ENCODE data around the gene WDR12. TPM values are rescaled to one million over a fixed set of nuclear protein-coding genes. Genes with fewer than 3 reads are reported as not detected.
A peak's percentile ranks its signal among the peaks of the same experiment; 100 is the strongest.

The WDR12 gene
- total and polyA plus RNA-seq, 2 of the 13 experiments (the other 11 are each of a cell fraction or from before 2014, with no cell fraction given), result 94.4 to 216 TPM

GRCh38 chr2:202831242-202832220 lies 79.9 kb downstream of the WDR12 start:
- peaks cover 15% of the 10 kb centered on the region for H3K4me1 ChIP-seq (ENCODE audit: insufficient read depth, low read length)
- CTCF ChIA-PET (ENCODE audit: low intra/inter-chr PET ratio, low total read pairs), result interaction anchor here (1.0 to 2.0 kb wide), 4 partner anchors 39 to 291 kb away, joined by 3 to 12 read pairs (median 5); partner anchors contain the start of genes CARF, ICA1L and WDR12
- DNase-seq (ENCODE audit: low spot score) (peak; percentile 79), FAIRE-seq (peak; percentile 84), ATAC-seq (peak; percentile 99)
- no TSS peak for BruUV-seq (replicated peaks)
- H3K9me3 ChIP-seq (ENCODE audit: low read length), result no peaks in the 10 kb centered on the region
- H3K4me3 ChIP-seq (replicated peaks in 1 of 3; ENCODE audit: insufficient read depth in 1 of 3, low read depth in 2 of 3, low read length in 3 of 3), result no peak overlapping the region
- POLR2A ChIA-PET, result no interaction called here
- H4K20me1 ChIP-seq (ENCODE audit: insufficient read depth, low read length), result no peaks in the 10 kb centered on the region
- no peaks in the 10 kb centered on the region for H3K79me2 ChIP-seq (ENCODE audit: insufficient read depth, low read length)
- no peak overlapping the region for H2AFZ ChIP-seq (ENCODE audit: low read length)
- H3K27ac ChIP-seq (ENCODE audit: extremely low read length, insufficient read depth, low read length), result no peak overlapping the region
- no peak overlapping the region for H3K9ac ChIP-seq (ENCODE audit: insufficient read depth, low read depth, low read length)
- WGBS (ENCODE audit: low lambda C conversion rate), result 7% methylated on average over 6 of the region's 6 CpGs
- intact Hi-C loops (cut with micrococcal nuclease; ENCODE audit: unreplicated experiment), result loop anchor here (1.0 to 10.0 kb wide), 8 partner anchors 40 to 1073 kb away; partner anchors contain the start of gene ICA1L
- no peaks in the 10 kb centered on the region for H3K27me3 ChIP-seq (ENCODE audit: control insufficient read depth in 1 of 2, insufficient read depth in 2 of 2, low read length in 2 of 2)
- H3K4me2 ChIP-seq (ENCODE audit: low read depth, low read length), result peak overlapping the region; percentile 44
- in situ Hi-C loops (cut with HindIII; ENCODE audit: extremely low pct_ligation_motif_present, low pct_unique_long_range_greater_than_20kb), result loop anchor here (25.0 kb wide), 2 partner anchors 981 to 1081 kb away; no protein-coding TSS in a partner anchor
- H3K36me3 ChIP-seq (replicated peaks in 1 of 2; ENCODE audit: control insufficient read depth in 1 of 2, insufficient read depth in 2 of 2, low read length in 2 of 2), result no peaks in the 10 kb centered on the region
- TF ChIP-seq MEF2D (CRISPR knock-in tag; IDR thresholded peaks at IDR 0.05) (0 out of 2 replicates have a peak, but pooled peaks have one; percentile 16), TEF (CRISPR knock-in tag; IDR thresholded peaks at IDR 0.05) (no peak), SRF (IDR thresholded peaks at IDR 0.05; ENCODE audit: low read depth, low read length) (peak; percentile 60; the same call in 1 of the 2 replicates), KDM3A (CRISPR knock-in tag; IDR thresholded peaks at IDR 0.05; ENCODE audit: low read depth) (0 out of 2 replicates have a peak, but pooled peaks have one; percentile 42), KMT2A (CRISPR knock-in tag; IDR thresholded peaks at IDR 0.05) (0 out of 2 replicates have a peak, but pooled peaks have one; percentile 56), KLF16 (CRISPR knock-in tag; IDR thresholded peaks at IDR 0.05) (0 out of 4 replicates have a peak, but pooled peaks of 1 of the 2 experiments have one; percentile 40), ZNF878 (CRISPR knock-in tag; IDR thresholded peaks at IDR 0.05) (peak; percentile 59; the same call in 1 of the 2 replicates), SAP130 (CRISPR knock-in tag; IDR thresholded peaks at IDR 0.05; ENCODE audit: low read depth) (peak; percentile 34; the same call in 1 of the 2 replicates), STAG1 (CRISPR knock-in tag; IDR thresholded peaks at IDR 0.05) (peak; percentile 98), CBFB (CRISPR knock-in tag; IDR thresholded peaks at IDR 0.05) (peak; percentile 74; the same call in 1 of the 2 replicates), ZNF773 (CRISPR knock-in tag; IDR thresholded peaks at IDR 0.05; ENCODE audit: borderline replicate concordance) (no peak), RAD21 (CRISPR knock-in tag; IDR thresholded peaks at IDR 0.05) (peak; percentile 84), TRAFD1 (CRISPR knock-in tag; IDR thresholded peaks at IDR 0.05; ENCODE audit: borderline replicate concordance) (0 out of 2 replicates have a peak, but pooled peaks have one; percentile 46), ZNF331 (CRISPR knock-in tag; IDR thresholded peaks at IDR 0.05) (peak; percentile 49; the same call in 1 of the 2 replicates), UBTF (CRISPR knock-in tag; IDR thresholded peaks at IDR 0.05) (no peak), ZNF770 (CRISPR knock-in tag; IDR thresholded peaks at IDR 0.05) (no peak)
